Measurements from ENCODE around the gene ZNF141.

The ZNF141 gene

DNA sequence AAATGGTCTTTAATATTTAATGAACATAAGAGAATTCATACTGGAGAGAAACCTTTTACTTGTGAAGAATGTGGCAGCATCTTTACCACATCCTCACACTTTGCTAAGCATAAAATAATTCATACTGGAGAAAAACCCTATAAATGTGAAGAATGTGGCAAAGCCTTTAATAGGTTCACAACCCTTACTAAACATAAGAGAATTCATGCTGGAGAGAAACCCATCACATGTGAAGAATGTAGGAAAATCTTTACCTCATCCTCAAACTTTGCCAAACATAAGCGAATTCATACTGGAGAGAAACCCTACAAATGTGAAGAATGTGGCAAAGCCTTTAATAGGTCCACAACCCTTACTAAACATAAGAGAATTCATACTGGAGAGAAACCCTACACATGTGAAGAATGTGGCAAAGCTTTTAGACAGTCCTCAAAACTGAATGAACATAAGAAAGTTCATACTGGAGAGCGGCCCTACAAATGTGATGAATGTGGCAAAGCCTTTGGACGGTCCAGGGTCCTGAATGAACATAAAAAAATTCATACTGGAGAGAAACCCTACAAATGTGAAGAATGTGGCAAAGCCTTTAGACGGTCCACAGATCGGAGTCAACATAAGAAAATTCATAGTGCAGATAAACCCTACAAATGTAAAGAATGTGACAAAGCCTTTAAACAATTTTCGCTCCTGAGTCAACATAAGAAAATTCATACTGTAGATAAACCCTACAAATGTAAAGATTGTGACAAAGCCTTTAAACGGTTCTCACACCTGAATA is 35.6 kb downstream of the ZNF141 start:
- Histone ChIP-seq H3K27me3 (replicated peaks; ENCODE audit: control insufficient read depth, insufficient read depth, low read length) (no peaks in the 10 kb centered on the region), H3K36me3 (ENCODE audit: control insufficient read depth, insufficient read depth, low read length) (no peaks in the 10 kb centered on the region; the same call in 1 of the 2 replicates), H3K4me3 (replicated peaks; ENCODE audit: low read depth, low read length) (no peak overlapping the region)
- TF ChIP-seq, protein P1, sequence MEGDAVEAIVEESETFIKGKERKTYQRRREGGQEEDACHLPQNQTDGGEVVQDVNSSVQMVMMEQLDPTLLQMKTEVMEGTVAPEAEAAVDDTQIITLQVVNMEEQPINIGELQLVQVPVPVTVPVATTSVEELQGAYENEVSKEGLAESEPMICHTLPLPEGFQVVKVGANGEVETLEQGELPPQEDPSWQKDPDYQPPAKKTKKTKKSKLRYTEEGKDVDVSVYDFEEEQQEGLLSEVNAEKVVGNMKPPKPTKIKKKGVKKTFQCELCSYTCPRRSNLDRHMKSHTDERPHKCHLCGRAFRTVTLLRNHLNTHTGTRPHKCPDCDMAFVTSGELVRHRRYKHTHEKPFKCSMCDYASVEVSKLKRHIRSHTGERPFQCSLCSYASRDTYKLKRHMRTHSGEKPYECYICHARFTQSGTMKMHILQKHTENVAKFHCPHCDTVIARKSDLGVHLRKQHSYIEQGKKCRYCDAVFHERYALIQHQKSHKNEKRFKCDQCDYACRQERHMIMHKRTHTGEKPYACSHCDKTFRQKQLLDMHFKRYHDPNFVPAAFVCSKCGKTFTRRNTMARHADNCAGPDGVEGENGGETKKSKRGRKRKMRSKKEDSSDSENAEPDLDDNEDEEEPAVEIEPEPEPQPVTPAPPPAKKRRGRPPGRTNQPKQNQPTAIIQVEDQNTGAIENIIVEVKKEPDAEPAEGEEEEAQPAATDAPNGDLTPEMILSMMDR (IDR thresholded peaks at IDR 0.05; ENCODE audit: insufficient read depth, low read length, poor library complexity, severe bottlenecking) = no peak
- no peak for DNase-seq (ENCODE audit: extremely low read depth, insufficient read length)

DNA sequence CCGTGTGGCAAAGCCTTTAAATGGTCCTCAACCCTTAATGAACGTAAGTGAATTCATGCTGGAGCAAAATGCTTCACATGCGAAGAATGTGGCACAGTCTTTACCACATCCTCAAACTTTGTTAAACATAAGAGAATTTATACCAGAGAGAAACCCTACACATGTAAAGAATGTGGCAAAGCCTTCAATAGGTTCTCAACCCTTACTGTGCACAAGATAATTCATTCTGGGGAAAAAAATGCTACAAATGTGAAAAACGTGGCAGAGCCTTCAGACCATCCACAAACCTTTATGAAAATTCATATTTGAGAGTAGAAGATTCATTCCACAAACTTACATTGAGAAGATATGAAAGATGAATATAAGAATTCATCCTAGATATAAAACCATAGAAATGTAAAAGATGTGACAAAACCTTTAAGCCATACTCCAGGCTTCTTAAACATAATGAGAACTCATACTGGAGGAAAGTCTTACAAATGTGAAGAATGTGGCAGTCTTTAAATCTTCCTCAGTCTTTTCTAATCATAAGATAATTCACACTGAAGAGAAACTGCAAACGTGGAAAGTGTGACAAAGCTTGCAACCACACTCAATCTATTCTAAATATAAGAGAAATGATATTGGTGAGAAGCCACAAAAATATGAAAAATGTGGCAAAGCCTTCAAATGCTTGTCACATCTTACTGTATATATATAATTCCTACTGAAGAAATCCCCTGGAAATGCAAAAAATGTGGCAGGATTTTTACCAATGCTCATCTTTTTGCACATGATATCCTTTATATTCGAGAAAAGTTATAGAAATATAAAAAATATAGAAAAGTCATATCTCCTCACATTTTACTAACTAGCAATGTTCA is 36.9 kb downstream of the ZNF141 start:
- no peaks in the 10 kb centered on the region for H3K27me3 ChIP-seq (replicated peaks; ENCODE audit: control insufficient read depth, insufficient read depth, low read length)
- no peak overlapping the region for H3K4me3 ChIP-seq (replicated peaks; ENCODE audit: low read depth, low read length)
- H3K36me3 ChIP-seq (ENCODE audit: control insufficient read depth, insufficient read depth, low read length) = no peaks in the 10 kb centered on the region; the same call in 1 of the 2 replicates
- no peak for DNase-seq (ENCODE audit: extremely low read depth, insufficient read length)
- TF ChIP-seq, protein P1 (IDR thresholded peaks at IDR 0.05; ENCODE audit: insufficient read depth, low read length, poor library complexity, severe bottlenecking) = no peak

DNA sequence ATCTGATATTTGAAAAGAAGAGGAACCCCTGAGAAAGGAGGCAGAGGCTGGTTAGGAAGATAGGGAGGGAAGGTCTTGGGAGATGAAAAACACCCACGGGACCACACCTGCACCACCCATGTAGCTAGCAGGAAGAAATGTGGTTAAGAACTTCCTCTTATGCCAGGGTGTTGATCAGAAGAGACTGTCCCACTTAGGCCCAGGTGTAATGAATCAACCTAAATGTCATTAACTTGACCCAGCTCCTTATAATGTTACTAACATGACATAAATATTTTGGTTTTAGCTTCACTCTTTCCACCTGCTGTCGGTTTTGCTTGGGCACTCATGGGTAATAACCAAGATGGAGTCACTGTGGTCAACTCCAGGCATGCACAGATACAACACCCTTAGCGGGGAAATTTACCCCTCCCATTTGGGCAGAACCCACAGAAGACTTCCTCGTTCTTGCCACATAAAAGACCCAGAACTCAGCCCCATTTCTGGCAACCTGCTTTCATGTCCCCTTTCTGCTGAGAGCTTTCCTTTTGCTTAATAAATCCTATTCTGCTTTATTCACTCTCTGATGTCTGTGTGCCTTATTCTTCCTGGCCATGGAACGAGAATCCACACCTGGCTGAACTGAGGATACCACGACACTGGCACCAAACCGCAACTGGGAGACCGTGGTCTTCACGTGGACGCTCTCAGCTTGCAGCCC is 46.8 kb downstream of the ZNF141 start:
- Histone ChIP-seq H3K4me3 (replicated peaks; ENCODE audit: low read depth, low read length) (no peak overlapping the region), H3K36me3 (ENCODE audit: control insufficient read depth, insufficient read depth, low read length) (no peaks in the 10 kb centered on the region), H3K27me3 (replicated peaks; ENCODE audit: control insufficient read depth, insufficient read depth, low read length) (no peaks in the 10 kb centered on the region)
- no peak for DNase-seq (ENCODE audit: extremely low read depth, insufficient read length)
- TF ChIP-seq, protein P1 (IDR thresholded peaks at IDR 0.05; ENCODE audit: insufficient read depth, low read length, poor library complexity, severe bottlenecking) = no peak

DNA sequence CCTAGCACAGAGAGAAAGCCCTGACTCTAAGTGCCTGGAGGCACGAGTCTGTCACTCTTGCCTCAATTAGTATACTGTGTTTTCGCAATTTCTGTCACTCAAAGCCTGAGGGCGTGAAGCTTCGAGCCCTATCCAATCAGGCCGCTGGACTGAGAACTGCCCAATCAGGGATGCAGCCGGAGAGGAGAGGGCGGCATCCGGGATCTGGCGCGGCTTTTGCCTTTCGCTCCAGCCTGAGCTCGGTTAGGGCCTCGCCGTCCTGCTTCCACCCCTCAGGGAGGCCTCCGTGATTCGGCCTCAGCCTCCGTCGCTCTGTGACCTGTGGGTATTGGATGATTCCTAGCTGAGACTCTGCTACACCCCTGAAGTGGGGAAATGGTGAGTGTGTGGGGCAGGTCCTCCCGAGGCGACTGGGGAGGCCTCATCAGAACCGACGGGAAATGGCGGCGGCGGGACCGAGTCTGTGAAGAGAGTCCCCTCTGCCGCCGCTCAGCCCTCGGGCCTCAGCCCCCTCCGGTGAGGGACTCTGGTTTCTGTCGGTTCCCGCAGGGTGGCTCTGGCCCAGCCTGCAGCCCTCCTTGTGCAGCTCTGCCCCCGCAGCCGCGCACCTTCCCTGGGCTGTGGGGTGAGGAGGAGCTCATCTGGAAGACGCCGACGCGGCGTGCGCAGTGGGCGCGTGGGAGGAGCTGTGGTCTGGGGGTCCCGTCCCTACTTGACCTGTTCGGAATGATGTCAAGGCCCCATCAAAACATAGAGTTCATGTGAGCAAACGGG is 48.5 kb downstream of the ZNF141 start:
- Histone ChIP-seq H3K36me3 (ENCODE audit: control insufficient read depth, insufficient read depth, low read length) (no peaks in the 10 kb centered on the region), H3K27me3 (replicated peaks; ENCODE audit: control insufficient read depth, insufficient read depth, low read length) (no peaks in the 10 kb centered on the region), H3K4me3 (replicated peaks; ENCODE audit: low read depth, low read length) (no peak overlapping the region)
- TF ChIP-seq, protein P1 (IDR thresholded peaks at IDR 0.05; ENCODE audit: insufficient read depth, low read length, poor library complexity, severe bottlenecking) = no peak
- DNase-seq (ENCODE audit: extremely low read depth, insufficient read length) = no peak

DNA sequence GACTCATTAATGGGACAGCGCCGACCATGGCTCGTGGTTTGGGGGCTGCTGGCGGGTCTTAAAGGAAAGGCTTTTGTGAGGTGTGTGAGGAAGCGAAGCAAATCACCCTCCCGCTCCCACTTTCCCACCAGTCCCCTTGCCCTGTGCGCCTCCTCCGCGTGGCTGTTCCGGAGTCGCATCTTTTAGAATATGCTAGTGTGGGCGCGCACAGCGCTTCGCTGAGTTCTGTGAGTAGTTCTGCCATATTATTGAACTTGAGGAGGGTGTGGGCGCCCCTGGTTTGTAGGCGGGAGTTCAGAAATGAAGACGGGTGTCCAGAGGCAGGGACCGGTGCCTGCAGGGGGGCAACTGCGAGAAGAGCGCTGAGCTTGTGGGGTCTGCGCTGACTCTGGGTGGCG is 49.1 kb downstream of the ZNF141 start:
- no peak for DNase-seq (ENCODE audit: extremely low read depth, insufficient read length)
- no peaks in the 10 kb centered on the region for H3K36me3 ChIP-seq (ENCODE audit: control insufficient read depth, insufficient read depth, low read length)
- H3K27me3 ChIP-seq (replicated peaks; ENCODE audit: control insufficient read depth, insufficient read depth, low read length) = no peaks in the 10 kb centered on the region
- H3K4me3 ChIP-seq (replicated peaks; ENCODE audit: low read depth, low read length) = no peak overlapping the region
- TF ChIP-seq, protein P1 (IDR thresholded peaks at IDR 0.05; ENCODE audit: insufficient read depth, low read length, poor library complexity, severe bottlenecking) = no peak
